Erythroblast (primary cell): ENCODE data around the gene SMG9.
"Not testable (repeated sequence)": the region's sequence is repeated elsewhere in the genome, so short reads cannot be mapped to it uniquely, and the experiment has no call there.

Experiments used
- DNase-seq, 2 experiments: peaks; one replicate each; lab custom pipeline; 2025; lab: John Stamatoyannopoulos, UW
- GATA1 ChIP-seq: IDR thresholded peaks from 2 replicates; pipeline ENCODE4 v1.6.1; 2011; ENCODE audit warnings: low read depth, mild to moderate bottlenecking, control low read depth, low read length, moderate library complexity
- POLR2A ChIP-seq: IDR thresholded peaks from 2 replicates; pipeline ENCODE4 v1.6.1; 2011; ENCODE audit warnings: mild to moderate bottlenecking, low read length

Gene SMG9

GRCh38 chr19:43774103-43774939 is 19.6 kb upstream of the SMG9 start:
- peak; percentile 98 for DNase-seq
- TF ChIP-seq POLR2A (no peak), GATA1 (peak; percentile 73)

- no peak for TF ChIP-seq POLR2A
- no peak for TF ChIP-seq GATA1
- no peak for DNase-seq
Measured at GRCh38 chr19:43773725-43774102, 19.0 kb upstream of the SMG9 start.

- TF ChIP-seq POLR2A (no peak), GATA1 (no peak)
Measured at GRCh38 chr19:43769256-43769655, 14.5 kb upstream of the SMG9 start.

GRCh38 chr19:43768273-43769050 is 13.7 kb upstream of the SMG9 start:
- DNase-seq, result peak; percentile 36 to 59
- TF ChIP-seq GATA1 (no peak), POLR2A (no peak)

More at GRCh38 chr19:43769256-43769655, 14.5 kb upstream of the SMG9 start:
- no peak for DNase-seq

- no peak for DNase-seq
- TF ChIP-seq POLR2A (no peak), GATA1 (no peak)
Measured at GRCh38 chr19:43767818-43768217, 13.1 kb upstream of the SMG9 start.

GRCh38 chr19:43767316-43767715 is 12.6 kb upstream of the SMG9 start:
- no peak for DNase-seq
- TF ChIP-seq GATA1 (no peak), POLR2A (no peak)

- TF ChIP-seq GATA1 (no peak), POLR2A (no peak)
- no peak for DNase-seq
Measured at GRCh38 chr19:43766755-43767043, 11.9 kb upstream of the SMG9 start.

- peak in 1 of 2 experiments; percentile 38 for DNase-seq
- no peak for TF ChIP-seq GATA1
- TF ChIP-seq POLR2A, result no peak
Measured at GRCh38 chr19:43765109-43765876, 10.5 kb upstream of the SMG9 start.

- not testable (repeated sequence) for DNase-seq
Measured at GRCh38 chr19:43764684-43765083, 9.9 kb upstream of the SMG9 start.

- no peak for DNase-seq
- TF ChIP-seq GATA1, result no peak
- peak; percentile 33 for TF ChIP-seq POLR2A
Measured at GRCh38 chr19:43763473-43763939, 8.7 kb upstream of the SMG9 start.

- DNase-seq, result no peak
- TF ChIP-seq GATA1, result no peak
- TF ChIP-seq POLR2A, result no peak
Measured at GRCh38 chr19:43762814-43763213, 8.1 kb upstream of the SMG9 start.

GRCh38 chr19:43760941-43761340 is 6.2 kb upstream of the SMG9 start:
- TF ChIP-seq GATA1 (no peak), POLR2A (no peak)
- no peak for DNase-seq

- DNase-seq, result peak in 1 of 2 experiments; percentile 13
Measured at GRCh38 chr19:43759515-43759914, 4.8 kb upstream of the SMG9 start.

More at GRCh38 chr19:43759515-43759914, 4.8 kb upstream of the SMG9 start:
- TF ChIP-seq GATA1, result no peak
- no peak for TF ChIP-seq POLR2A
